Fibroblast of skin of scalp (primary cell): ENCODE results near the gene STOM.
A peak's percentile ranks its signal among the peaks of the same experiment; 100 is the strongest.

Source experiments
- DNase-seq: peaks from one replicate; pipeline ENCODE4 v3.0.0-alpha.2; 2013

STOM gene

DNA sequence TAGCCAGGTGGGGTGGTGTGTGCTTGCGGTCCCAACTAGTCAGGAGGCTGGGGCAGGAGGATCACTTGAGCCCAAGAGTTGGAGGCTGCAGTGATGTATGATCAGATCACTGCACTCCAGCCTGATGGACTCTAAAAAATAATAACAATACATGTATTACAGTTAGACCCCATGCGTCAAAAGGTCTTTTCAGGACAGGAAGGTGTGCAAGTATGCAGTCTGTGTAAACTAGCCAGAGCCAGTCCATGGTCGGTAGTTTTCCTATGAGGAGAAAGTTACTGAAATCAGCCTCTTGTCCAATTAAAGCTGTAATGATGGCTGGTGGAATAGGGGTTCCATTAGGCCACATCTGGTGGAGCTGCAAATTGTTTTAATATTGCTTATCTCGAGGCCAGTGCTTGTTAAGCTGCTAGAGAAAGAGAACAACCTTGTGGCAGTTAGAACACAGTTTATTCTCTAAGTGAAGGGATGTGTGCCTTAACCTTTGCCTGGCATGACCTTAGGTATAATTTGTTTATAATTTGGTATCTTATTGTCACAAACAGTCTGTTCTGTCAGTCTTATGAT is 1.5 kb upstream of the STOM start:
- no peak for DNase-seq

DNA sequence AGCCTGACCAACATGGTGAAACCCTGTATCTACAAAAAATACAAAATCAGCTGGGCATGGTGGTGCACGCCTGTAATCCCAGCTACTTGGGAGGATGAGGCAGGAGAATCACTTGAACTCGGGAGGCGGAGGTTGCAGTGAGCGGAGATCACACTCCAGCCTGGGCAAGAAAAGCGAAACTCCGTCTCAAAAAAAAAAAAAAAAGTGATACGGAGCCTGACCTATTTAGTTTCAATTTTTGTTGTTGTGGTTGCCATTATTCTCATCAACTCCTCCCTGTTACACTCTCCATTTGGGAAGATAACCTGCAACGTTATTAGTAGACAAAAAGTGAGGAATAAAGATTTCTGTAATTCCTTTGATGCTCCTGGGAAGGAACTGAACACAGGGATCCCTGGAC is 1.3 kb downstream of the STOM start:
- DNase-seq = no peak

DNA sequence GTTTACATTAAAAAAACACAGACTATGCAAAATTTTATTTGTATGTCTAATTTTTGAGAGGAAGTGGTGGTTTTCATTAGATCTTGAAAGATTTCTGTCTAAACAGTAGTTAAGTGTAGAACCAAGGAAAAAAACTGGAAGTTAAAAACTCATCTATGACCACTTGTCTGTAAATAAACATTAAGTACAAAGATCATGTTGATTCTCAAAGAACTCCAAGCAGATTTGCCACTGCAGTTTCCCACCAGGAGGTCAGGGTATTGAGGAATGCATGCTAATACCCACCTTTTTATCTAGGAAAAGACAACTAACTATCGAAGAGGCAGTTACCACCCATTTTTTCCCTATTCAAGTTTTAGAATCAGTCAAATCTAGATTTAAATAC is 1.9 kb downstream of the STOM start:
- no peak for DNase-seq

DNA sequence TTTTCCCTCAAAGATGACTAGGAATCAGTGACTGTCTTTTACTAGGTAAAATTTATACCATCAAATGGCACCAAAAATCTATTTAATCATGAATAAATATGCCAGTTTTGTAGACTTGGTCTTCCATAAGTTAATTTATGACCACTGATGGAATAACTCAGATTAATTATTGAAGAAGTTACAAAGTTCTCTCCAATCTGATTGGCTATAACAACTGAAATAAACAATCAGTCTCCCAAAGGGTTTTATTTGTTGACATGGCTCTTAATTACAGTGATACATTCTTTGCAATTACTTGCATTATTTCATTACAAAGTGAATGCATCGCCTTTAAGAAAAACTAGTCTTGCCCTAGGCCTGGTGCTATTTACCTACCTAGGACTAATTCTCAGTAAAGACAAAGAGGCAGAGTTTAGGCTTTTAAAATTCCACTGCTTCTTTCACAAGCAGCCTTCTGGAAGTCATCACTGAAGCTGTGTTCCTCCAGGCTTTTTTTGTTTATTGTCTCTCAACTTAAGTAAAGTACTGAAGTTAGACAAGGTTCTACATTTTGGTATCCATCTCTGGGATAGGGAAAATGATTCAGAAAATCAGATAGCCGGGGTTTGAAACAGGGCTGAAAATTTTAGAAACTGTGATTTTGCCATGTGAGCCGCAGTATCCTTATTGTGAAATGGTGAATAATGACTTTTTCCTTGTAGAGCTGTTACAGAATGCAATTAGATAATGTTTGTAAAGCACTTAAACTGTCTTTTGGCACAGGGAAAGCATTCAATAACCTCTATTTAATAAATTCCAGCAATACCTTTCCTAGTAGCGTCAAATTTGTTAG is 2.5 kb downstream of the STOM start:
- no peak for DNase-seq

DNA sequence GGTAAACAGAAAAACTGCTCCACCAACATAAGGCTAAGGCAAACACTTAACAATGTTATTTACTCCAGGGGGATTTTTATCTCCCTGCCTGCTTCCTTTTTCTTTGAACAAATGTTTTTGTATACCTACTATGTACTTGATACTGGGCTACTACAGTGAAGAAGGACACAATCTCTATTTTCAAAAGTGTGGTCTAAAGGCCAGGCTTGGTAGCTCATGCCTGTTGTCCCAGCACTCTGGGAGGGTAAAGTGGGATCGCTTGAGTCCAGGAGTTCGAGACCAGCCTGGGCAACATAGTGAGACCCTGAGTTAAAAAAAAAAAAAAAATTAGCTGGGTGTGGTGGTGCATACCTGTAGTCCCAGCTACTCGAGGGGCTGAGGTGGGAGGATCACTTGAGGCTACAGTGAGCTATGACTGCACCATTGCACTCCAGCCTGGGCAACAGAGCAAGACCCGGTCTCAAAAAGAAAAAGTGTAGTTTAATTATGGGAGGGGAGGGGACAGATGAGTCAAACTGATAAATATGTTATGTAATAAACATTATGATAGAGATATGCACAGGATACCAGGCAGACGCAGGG is 3.3 kb downstream of the STOM start:
- no peak for DNase-seq

DNA sequence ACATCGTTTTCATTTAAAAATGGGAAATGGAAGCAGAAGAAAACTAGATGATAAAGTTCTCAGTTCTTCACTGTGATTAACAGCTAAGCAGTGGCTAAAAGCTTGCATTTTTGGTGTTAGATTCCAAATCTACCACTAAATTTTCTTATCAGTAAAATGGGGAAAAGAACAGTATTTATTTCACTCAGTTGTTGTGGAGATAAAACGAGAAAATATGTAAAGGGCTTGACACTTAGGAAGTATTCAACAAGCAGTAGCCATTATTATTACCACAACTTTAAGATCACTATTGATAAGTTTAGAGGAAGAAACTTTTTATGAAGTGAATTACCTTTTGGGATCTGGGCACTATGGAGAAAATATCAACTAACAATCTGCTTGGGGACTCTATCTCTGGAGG is 4.5 kb downstream of the STOM start:
- no peak for DNase-seq

DNA sequence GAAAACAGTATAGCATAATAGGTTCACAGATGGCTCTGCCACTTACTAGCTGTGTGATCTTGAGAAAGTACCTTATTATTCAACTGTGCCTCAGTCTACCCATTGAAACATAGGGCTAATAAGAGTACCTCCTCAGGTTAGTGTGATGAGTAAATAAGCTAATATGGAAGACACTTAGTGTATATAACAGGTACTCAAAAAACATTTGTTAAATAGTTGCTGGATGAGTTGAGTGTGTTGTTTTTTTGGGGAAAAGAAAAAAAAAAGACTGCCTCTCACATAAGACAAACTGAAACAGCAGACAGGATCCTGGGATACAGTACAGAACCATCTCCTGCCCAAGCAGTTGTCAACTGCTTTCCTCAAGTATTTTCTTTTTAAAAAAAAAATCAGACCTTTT is 5.2 kb downstream of the STOM start:
- DNase-seq = no peak

DNA sequence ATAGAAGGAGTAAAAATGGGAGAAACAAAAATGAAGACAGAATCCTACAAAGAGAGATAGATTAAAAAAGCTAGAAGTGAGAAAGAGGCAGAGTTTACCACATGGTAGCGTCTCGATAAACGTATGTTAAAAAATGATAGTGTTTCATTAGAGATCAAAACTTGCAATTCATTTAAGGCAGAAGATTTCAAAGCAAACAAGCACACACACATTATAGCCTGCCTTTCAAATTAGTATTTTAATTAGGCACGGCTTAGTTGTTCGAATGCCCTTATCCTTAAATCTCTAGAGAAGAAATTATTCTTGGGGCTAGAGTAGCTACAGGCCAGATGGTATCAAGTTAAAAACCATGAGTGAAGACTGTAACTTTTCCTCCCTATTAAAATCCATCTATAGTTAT is 6.0 kb downstream of the STOM start:
- DNase-seq = no peak

DNA sequence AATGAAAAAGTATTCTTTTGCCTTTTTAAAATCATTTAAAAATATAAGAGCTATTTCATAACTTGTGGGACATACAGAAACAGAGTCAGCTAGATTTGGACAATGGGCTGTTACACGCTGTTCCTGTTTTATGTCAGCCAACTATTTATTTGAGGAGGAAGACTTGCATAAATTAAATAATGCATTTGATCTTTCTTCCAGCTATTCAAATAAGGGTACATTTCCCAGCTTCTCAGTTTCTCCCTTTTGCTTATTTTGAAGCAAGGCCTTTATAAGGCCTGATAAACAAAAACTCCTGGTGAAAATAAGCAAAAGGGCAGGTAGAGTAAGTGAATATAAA is 6.5 kb downstream of the STOM start:
- no peak for DNase-seq

DNA sequence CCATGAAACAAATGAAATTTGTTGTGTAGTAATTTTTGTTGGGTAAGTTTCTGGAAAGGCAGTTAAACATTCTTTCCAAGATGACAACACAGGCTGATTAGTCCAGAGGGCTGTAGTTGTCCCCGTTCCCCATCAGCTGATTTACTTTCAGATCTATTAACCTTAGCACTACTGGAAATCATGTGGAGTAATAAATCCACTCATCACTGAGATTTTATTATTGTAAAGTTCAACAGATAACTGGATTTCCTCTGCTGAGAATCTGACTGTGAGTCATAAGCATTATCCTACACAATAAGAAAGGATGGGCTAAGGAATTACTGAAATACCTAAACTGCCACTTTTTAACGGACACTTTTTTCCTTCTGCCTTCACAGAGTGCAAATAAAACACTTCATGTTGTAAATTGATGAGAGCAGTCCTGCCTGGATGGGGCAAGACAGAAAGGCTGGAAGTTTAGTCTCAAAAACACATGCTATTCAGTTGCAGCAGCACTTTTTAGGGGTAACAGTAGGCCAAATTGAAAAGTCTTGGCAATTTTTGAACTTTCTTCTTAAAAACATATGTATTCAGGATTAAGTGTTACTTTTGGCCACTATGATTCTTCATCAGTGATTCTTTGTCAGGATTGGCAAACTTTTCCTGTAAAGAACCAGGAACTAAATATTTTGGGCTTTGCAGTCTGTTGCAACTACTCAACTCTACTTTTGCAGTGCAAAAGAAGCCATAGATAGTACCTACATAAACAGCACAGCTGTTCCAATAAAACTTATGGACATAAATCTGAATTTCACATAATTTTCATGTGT is 7.0 kb downstream of the STOM start:
- DNase-seq = peak; percentile 73

DNA sequence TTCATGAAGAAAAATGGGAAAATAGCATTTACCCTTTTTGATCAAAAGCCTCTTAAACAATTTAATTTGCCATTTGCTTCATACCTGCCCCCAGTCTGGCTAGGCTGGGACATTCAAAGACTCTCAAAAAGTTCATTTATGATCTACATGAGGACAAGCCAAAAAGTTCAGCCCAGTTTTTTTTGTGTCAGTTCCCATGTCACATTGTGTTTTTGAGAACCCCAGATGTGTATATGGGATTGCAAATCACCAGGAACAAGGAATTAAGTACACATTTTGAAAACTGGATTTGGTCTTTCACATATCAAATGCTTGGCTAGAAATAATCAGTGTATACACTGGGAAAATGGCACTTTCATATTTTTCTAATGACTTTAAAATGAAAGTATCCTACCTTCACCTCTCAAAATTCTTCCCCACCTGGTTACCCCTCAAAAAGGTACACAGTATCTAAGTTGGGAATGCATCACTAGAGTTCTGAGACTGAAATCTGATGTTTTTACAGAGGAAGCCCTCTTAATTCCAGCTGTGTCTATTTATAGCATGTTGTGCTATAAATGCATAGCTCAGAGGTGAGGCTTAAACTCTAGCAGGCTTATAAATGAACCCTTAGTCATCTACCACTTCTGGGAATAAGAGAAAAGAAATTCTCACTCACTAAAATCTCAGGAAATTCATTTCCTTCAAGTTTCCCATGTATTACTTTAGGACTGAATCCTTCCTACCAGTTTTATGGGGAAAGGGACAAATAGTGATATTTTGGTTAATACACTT is 9.3 kb downstream of the STOM start:
- peak; percentile 89 for DNase-seq

DNA sequence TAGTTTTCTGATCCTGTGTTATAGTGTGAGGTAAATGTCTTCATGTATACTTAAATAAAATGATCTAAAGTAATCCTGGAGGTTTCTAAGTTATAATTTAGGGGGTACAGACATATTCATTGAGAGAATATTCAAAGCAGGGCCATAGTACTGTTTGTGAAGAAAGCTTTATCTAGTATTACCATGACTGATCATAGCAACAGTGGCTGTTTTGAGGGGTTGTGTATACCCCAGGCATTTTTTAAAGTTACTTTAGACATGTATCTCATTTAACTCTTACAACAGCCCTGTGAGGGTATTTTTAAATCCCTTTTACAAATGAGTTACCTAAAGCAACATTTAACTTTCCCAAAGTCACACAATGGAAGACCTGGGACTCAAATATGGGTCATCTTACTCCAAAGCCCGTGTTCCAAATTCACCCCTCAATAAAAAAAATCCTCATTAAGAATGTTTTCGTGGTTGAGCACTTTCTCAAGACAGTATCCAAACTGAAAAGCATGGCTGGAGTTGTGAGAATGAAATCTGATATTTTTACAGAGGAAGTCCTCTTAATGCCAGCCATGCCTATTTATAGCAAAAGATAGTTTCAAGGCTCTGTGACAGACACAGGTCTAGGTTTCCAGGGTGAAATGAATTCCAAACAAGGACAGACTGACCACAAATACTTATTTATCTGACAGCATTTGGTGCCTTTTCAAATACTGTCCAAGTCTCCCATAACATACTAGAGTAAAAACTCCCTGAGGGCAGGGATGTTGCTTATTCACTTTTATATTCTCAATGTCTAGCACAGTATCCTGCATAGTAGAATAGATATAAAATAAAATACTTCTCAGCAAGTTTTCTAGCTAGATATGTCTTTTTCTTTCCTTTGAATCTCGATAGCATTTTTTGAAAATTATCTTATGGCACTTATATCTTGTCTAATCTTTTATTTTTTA is 10.4 kb downstream of the STOM start:
- peak; percentile 67 for DNase-seq

DNA sequence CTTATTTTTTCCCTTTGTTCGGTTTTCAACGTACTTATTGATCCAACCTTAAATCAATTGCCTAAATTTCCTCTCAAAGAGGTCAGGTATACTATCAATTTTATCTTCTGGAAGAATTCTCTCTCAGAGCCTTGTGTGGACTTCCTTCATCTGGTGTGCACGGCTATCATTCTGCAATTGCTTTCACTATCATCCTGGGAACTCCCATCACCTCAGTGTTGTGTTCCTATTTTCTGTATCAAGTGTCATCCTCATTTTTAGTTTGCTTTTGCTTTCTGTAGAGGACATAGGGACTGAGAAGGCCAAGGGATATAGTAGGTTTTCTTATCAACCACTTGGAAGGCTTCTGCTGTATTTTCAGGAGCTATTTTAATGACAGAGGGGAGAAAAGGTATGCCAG is 11.3 kb downstream of the STOM start:
- DNase-seq = no peak

DNA sequence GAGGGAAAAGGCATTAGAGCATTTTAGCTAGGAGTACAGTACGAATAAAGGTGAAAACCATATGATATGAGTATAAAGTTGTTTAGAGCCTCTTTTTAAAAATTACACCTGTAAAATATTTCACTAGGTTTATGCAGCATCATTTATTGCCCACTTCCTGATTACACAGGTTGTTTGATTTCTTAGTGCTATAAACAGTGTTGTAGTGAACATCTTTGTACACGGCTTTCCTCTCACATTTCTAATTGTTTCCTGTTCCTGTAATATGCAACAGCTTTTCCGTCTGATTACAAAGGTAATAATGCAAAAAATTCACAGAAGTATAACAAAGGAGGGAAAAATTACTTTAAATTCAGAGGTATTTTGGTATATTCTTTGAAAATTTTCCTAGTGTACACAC is 13.0 kb downstream of the STOM start:
- no peak for DNase-seq

DNA sequence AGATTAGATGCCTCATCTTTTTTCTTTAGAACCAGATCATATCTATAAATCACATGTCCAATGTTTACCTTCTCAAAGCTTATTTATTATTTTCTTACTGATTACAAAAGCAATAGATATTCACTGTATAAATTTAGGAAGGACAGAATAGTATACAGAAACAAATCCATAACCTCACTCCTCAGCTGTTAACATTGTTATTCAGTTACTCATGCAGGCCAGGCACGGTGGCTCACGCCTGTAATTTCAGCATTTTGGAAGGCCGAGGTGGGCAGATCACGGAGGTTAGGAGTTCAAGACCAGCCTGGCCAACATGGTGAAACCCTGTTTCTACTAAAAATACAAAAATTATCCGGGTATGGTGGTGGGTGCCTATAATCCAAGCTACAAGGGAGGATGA is 15.3 kb downstream of the STOM start:
- no peak for DNase-seq

DNA sequence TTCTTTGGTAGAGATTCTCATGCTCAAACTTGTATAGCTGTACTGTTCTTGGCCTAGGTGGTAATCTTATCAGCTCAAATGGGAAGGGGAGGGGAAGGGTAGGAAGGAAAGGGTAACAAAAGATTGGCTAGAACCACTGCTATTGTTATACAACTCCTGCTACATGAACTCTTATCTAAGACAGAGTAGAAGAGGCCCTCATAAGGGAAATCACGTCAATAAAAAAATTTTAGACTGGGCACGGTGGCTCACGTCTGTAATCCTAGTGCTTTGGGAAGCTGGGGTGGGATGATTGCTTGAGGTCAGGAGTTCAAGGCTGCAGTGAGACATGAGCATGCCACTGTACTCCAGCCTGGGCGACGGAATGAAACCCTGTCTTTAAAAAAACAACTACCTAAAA is 15.9 kb downstream of the STOM start:
- no peak for DNase-seq

DNA sequence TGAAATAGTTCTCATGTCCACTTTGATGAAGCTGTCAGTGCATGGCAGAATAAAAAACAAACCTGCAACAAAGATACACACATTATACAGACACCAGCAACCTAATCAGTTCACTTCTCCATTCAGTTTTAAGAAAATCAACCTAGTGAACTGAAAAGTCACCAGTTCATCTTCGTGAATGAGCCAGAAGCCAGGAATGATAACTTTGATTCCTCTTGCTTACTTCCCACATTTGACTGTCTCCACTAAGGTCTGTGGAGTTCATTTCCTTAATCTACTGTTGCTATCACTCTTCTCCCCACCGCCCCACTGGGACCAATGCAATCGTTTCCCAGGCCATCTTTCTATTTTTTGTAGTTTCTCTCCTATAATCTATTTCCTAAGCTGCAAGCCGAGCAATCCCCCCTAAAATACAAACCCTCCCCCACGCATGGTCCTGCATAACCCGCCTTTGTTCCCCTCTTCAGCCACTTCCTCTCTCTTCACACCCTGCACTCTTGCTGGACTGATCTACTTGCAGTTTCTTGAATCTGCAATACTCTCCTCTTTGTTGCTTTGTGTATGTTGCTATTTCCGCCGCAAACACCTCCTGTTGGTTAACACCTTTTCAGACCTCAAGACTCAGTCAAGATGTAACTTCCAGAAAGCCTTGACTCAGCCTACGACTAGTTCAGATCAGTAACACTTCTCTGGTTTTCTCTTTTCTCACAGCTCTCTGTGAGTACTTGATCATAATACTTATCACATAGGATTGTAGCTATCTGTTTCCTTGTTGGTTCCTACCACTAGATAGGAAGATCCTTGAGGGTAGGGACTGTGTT is 16.6 kb downstream of the STOM start:
- DNase-seq = no peak

DNA sequence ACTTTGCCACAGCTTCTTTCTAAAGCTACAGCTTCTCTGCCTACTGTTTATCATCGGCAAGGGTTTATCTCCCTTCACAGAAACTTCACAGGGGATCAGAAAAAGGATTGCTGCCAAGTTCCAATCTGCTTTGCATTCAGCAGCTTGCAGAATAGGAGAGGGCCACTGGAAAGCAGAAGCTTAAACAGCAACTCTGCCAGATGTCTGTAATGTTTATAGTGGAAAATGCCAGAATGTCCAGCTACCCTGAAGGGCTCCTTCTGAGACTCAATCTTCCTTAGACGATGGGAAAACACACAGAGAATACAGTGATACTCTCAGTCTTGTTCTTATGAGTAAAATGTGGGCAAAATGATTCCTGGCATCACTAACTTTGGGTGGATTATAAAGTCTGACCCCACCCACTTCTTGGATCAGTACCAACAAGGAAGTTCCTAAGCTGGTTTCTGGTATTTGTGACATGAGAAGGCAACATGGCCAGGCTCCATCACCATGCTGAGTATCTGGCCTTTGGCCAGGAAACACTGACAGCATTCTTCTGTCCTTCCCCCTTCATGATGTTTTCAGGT is 19.0 kb downstream of the STOM start:
- DNase-seq = peak; percentile 98

DNA sequence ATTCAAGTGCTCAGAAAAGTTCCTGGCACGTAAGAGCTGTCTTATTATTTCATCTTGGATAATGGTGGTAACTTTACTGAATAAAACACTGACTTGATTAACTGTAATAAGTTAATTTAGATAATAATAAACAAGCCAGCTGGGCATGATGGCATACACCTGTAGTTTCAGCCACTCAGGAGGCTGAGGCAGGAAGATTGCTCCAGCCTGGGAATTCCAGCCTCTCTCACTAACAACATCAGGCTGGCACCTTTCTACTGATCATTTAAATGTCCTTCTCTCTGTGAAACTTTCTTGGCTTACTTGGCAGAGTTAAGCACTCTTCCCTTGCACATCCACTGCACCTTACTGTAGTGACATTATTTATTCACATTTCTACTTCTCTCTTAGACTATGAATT is 20.0 kb downstream of the STOM start:
- DNase-seq = no peak

DNA sequence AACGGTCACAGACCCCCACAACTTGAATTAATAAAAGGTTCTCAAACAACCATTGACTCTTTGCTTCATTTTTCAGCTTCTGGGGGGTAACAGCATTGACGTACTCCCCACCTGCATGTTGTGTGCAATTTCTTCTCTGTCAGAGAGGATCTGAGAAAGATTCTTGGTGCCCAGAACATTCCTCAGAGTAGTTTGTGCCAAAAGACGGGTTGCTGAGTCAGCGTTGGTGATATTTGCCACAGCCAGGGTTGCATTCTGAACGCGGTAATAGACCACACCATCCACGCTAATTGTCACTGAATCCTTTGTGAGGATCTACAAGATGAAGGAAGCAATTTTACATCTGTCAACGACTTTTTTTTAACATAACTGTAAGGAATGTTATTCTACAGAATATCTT is 21.0 kb downstream of the STOM start:
- peak; percentile 34 for DNase-seq
